ENCODE measurements around the gene NR2F1.

DNA sequence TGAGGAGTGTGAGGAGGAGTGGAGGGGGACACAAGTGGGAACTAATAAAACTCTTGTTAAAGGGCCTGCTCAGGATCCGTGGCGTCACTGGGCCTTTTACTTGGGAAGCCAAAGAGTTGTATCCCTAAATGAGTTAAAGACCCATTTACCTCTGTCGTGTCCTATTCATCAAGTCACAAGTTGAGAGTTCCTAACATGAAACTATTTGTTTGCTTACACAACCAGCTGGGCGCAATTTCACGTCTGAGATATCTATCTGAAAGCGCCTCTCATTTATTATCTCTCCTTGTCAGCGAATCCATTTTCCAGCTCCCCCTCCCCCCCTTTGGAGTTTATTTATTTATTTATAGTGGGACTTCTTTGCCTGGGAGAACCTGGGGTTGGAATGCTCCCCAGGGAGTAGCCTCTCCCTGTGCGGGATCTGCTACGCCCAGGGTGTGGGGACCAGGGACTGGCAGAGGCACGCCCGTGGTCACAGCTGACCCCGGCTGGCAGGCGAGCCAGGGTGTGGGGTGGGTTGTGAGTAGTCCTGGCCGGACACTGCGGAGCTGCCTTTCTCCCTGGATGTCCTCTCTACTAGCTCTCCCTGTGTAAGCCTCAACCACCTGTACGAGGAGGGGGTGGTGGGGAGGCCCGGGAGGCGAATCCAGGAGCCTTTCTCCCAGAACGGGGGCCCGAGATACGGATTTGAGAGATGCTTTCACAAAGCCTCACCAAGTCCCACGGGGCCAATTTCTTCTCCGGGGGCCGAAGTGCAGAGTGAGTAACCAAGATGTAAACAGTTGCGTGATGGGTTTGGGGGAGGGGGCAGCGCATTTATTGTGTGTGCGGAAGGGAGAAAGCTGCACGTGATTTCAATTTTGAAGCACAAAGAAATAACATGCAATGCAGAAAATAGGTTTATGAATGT lies 15.3 kb downstream of the NR2F1 start:
- TF ChIP-seq POLR2A (IDR thresholded peaks at IDR 0.05), result no peak
- TF ChIP-seq, protein P1, sequence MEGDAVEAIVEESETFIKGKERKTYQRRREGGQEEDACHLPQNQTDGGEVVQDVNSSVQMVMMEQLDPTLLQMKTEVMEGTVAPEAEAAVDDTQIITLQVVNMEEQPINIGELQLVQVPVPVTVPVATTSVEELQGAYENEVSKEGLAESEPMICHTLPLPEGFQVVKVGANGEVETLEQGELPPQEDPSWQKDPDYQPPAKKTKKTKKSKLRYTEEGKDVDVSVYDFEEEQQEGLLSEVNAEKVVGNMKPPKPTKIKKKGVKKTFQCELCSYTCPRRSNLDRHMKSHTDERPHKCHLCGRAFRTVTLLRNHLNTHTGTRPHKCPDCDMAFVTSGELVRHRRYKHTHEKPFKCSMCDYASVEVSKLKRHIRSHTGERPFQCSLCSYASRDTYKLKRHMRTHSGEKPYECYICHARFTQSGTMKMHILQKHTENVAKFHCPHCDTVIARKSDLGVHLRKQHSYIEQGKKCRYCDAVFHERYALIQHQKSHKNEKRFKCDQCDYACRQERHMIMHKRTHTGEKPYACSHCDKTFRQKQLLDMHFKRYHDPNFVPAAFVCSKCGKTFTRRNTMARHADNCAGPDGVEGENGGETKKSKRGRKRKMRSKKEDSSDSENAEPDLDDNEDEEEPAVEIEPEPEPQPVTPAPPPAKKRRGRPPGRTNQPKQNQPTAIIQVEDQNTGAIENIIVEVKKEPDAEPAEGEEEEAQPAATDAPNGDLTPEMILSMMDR (IDR thresholded peaks at IDR 0.05), result no peak
- TF ChIP-seq POLR2AphosphoS5 (IDR thresholded peaks at IDR 0.05; ENCODE audit: insufficient read depth in 1 of 2, low read depth in 1 of 2), result no peak

Measured in vagina (tissue), 2 donors.